GM18505 (cell line): Measurements from ENCODE around the gene DEFB129.
A peak's percentile ranks its signal among the peaks of the same experiment; 100 is the strongest.

ENCODE experiments used
- ATAC-seq: cut with Tn5 transposase; IDR thresholded peaks from one replicate; pipeline ENCODE4 v1.9.1; 2021; ENCODE audit not compliant: unreplicated experiment
- POLR2A ChIP-seq: IDR thresholded peaks from 4 replicates; pipeline ENCODE4 v1.6.1; 2011; ENCODE audit warnings: borderline replicate concordance; ENCODE audit not compliant: insufficient read depth, insufficient read length; ENCODE audit errors: extremely low read depth

The DEFB129 gene

DNA sequence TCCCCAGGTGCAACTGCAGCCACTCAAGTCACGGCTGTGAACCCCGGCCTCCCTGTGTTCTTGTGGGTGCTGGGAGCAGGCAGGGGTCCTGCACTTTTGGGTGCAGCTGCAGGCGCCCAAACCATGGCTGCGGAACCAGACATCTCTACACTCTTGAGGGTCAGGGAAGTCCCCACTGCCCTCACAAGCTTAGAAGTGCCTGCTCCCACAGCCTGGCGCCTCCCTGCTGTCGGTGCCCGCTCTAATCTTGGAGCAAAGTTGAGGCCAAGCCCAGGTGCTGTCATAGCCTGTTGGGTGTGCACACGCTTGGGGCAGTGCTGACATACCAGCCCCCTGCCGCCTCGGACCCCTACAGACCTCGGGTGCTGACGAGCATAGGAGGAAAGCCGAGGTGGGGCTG lies 36.6 kb downstream of the DEFB129 start:
- no peak for TF ChIP-seq POLR2A
- no peak for ATAC-seq

DNA sequence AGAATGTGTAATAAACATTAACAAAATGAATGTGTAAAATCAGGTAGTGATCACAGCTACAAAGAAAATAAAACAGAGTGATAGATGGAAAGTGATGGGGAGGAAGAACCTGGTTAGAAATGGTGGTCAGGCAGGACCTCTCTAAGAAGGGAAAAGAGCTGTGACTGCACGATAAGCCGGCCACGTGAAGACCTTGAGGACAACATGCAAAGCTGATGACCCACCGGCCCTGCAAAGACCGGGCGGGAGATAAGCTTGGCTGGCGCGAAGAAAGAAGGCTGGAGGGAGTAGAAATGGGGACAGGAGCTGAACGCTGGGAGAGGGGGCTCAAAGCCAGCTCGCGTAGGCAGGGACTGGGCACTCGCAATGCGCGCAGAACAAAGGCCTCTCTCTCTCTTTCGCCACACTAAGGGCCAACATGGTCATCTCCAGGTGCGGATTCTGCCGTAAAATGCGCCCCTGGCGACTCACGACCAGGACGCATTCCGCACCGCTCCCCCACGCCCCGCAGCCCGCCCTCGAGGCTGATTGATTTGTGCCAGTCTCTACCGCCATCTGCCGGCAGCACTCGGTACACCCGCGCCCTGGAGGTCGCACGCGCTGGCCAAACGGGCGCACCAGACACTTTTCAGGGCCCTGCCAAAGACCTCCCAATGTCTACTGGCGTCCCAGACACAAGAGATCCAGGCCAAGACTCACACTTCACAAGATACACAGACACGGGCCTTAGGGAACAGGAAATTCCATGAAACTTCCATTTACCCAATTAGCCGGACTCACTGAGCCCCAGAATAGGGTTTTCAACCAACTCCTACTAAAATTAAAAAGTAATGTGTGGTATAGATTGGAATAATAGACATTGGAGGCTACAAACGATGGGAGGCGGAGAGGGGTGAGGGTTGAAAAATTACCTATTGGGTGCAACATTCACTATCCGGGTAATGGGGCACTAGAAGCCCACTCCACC lies 39.8 kb downstream of the DEFB129 start:
- no peak for TF ChIP-seq POLR2A
- ATAC-seq = peak; percentile 86

DNA sequence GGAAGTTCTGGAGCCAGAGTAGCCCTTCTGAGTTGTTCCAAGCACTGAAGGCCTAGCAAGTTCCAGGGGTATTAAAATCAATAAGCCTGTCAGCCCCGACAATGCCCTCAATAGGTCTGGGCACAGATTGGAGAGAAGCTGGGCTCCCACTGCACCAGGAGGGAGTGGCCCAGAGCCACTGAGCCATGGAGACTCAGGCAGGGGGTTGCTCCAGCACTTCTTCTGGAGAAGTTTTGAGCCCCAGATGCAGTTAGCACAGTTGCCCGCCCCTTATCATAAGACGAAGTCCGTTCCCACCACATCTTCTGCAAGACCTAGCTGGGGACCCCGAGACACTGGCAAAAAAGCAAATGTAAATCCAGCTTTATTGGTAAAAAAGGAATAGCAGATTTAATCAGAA lies 43.5 kb downstream of the DEFB129 start:
- no peak for TF ChIP-seq POLR2A
- ATAC-seq = no peak

DNA sequence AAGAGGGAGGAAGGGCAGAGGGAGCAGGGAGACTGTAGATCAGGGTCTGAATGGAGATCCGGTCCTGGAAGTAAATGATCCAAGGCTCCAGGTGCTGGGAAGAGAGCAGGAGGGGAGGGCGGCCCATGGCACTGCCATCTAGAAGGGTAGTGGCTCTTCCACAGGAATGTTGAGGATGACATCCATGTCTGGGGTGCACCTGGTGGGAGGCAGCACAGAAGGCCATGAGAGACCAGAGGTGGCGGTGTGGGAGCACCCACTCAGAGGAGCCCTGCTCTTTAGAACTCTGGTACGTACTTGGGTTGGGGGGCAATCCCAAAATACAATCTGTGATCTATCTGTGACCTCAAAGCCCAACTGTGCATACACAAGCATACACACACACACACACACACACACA lies 44.0 kb downstream of the DEFB129 start:
- no peak for ATAC-seq
- no peak for TF ChIP-seq POLR2A

DNA sequence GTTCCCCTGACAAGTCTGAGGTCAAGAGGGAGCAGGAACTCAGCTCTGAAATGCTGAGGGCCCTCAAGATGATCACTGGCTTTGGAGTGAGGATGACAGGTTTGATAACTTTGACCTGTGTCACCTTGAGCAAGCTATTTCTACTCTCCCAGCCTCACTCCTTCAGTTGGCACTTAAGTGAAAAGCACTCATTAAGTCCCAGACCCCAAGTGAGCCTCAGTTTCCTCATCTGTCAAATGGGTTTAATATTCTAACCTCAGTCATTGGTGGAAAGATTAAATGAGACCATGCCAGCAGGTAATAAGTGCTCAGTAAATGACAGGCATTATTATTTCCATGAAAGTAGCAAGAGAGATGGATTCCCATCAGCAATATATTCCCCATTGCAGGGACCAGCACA lies 44.5 kb downstream of the DEFB129 start:
- TF ChIP-seq POLR2A = no peak
- ATAC-seq = no peak

DNA sequence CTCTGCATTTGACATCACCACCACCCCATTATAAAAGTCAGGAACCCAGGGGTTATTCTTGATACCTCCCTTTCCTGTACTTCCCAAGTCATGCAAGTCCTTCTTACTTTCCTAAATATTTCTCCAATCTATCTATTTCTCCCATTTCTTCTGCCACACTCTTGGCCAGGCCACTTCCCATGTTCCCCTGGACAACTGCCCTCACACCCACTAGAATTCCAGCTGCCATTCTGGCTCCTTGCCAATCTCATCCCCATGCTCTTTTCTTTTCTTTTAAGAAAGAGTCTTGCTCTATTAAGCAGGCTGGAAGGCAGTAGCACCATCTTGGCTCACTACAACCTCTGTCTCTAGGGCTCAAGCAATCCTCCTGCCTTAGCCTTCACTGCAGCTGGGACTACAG lies 45.7 kb downstream of the DEFB129 start:
- TF ChIP-seq POLR2A = no peak
- ATAC-seq = no peak

DNA sequence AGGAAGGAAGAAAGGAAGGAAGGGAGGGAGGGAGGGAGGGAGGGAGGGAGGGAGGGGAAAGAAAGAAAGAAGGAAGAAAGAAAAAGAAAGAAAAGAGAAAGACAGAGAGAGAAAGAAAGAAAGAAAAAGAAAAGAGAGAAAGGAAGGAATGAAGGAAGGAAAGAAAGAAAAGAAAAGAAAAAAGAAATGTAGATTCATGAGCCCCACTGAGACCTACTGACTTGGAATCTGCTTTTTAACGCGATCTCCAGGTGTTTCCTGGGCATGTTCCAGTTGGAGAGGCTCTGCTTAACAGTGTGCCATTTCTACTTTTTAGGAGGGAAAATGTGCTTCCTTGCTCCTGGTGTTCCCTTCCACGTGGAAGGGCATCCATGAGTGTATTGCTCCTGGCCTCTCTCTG lies 46.8 kb downstream of the DEFB129 start:
- TF ChIP-seq POLR2A = no peak

DNA sequence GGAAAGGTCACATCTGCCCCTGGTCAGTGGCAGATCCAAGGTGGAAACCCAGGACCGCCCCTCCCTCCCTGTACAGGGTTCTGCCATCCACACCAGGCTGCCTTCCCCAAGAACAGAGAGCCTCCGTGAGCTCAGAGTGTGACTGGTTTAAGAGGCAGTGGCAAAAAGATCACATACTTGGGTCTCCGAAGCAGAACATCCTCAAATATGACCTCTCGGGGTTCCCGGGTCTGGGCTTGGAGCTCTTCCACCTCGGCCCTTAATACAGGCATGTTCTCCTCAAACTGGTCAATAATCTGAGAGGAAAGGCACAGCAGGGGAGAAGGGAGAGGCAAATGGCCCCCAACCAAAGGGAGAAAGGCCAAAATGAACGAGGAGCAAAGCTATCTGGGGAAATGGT lies 48.7 kb downstream of the DEFB129 start:
- ATAC-seq = no peak
- no peak for TF ChIP-seq POLR2A

More for the DNA sequence above, 46.8 kb downstream of the DEFB129 start:
- no peak for ATAC-seq

DNA sequence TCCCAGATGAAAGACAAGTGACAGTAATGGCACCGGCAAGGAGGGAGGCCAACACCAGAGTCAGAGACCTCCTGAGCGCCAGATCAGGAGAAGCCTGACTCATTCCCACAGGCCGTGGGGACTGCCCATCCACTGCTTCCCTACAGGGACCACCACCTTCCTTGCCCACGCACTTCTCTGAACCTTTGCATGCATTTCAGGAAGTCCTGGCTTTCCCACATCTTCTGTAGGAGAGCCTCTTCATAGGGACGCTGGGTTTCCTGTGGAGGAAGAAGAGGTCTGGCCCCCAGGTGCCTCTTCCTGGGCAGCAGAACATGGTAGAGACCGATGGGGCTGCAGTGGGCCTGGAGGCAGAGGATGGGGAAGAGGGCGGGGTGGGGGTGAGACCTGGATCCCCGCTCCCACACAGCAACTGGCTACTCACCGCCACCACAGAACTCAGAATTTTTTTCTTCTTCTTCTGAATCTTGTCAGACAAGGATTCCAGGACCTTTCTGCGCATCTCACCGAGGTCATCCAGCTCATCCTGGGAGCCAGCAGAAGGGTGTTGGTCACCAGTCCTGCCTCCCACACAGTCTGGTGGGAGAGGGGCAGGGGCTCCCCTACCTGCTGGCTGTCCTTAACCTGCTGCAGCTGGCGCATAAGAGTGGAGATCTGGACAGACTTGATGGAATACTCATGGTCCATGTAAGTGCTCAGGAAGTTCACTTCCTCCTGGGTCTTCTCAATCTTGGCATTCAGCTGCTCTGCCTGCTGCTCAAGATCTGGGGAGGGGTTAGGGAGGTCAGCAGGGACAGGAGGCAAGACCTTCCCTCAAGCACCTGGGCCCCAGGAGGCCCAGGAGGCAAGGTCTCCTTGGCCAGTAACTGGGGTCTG lies 49.8 kb downstream of the DEFB129 start:
- ATAC-seq = no peak
- TF ChIP-seq POLR2A = no peak

DNA sequence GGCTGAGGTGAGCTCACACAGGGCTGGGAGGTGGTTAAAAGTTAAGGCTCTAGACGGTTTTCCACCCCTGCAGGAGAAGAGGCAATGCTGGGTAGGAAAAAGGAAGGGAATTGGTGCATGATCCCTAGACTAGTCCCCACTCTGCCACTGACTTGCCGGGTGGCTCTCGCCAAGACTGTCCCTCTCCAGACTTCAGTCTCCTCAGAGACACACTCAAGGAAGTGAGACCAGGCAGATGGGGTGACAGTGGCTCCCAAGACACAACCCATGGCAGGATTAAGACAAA lies 50.4 kb downstream of the DEFB129 start:
- no peak for ATAC-seq
- TF ChIP-seq POLR2A = no peak

DNA sequence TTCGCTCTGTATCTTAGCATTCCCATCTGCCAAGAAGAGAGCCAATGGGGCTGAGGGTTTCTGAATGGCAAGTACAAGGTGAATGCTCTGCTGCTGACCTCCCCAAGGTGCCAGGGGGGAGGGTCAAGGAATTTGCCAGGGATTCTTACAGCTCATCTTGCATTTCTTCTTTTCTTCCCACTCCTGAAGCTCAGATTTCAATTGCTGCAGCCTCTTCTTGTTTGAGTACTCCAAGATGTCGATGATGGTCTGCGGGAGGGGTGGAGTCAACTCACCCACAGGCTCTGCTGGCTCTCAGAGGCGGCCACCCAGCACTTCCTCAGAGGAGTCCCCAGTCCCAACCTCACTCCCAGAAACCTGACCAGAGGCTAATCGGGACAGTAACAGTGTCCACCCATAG lies 51.1 kb downstream of the DEFB129 start:
- no peak for ATAC-seq
- no peak for TF ChIP-seq POLR2A

DNA sequence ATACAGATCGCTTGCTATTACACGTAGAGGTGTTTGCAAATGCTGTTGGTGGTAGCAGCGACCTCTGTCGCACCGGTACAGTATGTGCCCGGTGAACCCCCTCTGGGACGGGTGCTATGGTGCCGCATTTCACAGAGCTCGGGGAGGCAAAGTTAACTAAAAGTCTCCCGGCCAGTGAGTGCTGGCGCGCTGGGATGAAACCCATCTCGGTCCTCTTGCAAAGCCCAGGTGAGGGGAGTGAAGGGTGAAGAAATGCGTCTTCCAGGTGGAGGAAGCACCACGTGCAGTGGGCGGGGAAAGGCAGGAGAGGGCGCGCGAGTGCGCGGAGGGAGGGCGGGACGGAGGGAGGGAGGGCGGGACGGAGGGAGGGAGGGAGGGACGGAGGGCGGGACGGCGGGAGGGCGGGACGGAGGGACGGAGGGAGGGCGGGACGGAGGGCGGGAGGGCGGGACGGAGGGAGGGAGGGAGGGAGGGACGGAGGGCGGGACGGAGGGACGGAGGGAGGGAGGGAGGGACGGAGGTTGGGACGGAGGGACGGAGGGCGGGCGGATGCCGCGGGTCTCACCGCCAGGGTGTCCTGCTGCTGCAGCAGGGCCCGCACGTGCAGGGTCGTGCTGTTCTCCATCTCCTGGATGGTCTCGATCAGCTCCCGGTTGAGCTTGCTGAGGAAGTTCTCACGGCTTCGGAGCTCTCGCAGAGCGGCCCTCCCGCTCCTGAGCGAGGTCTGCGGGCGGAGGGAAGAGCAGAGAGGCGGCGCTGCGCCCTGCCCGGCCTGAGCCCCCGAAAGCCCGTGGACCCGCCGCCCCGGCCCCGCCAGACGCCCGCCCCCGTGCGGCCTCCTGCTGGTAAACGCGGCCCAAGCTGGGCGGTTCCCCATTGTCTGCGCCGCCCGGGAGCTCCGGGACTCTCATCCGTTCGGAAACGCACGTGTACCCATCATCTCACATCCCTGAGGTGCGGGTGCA lies 51.8 kb downstream of the DEFB129 start:
- ATAC-seq = no peak
- TF ChIP-seq POLR2A = no peak
